Ramos (cell line): ENCODE measurements around the gene GREM2.

ENCODE experiments used
- in situ Hi-C: fragments of 300-500 bp; cut with MboI; formaldehyde crosslinking; loops from one replicate; pipeline ENCODE4 v1.14.3; 2022; ENCODE audit warnings: low sequenced_read_pairs; ENCODE audit not compliant: unreplicated experiment

Gene GREM2

GRCh38 chr1:240611619-240612480 lies at the start of gene GREM2:
GREM2 (minus strand) TSS chr1:240612155; CDS start chr1:240493475, 118,680 bp downstream.
- in situ Hi-C loops, result no loop called here

- in situ Hi-C loops, result no loop called here
Measured at GRCh38 chr1:240658312-240658960, 46.5 kb upstream of the GREM2 start.

- in situ Hi-C loops, result no loop called here
Measured at GRCh38 chr1:240656531-240656930, 44.6 kb upstream of the GREM2 start.

GRCh38 chr1:240652961-240653409 lies 41.0 kb upstream of the GREM2 start:
- in situ Hi-C loops, result no loop called here

- in situ Hi-C loops, result no loop called here
Measured at GRCh38 chr1:240652549-240652948, 40.6 kb upstream of the GREM2 start.

GRCh38 chr1:240650877-240651276 lies 38.9 kb upstream of the GREM2 start:
- in situ Hi-C loops, result no loop called here

GRCh38 chr1:240649733-240650721 lies 38.1 kb upstream of the GREM2 start:
- in situ Hi-C loops, result no loop called here

- in situ Hi-C loops, result no loop called here
Measured at GRCh38 chr1:240646571-240647240, 34.8 kb upstream of the GREM2 start.

GRCh38 chr1:240644732-240645131 lies 32.8 kb upstream of the GREM2 start:
- in situ Hi-C loops, result no loop called here

GRCh38 chr1:240635466-240636256 lies 23.7 kb upstream of the GREM2 start:
- in situ Hi-C loops, result no loop called here

- in situ Hi-C loops, result no loop called here
Measured at GRCh38 chr1:240630409-240630808, 18.5 kb upstream of the GREM2 start.

GRCh38 chr1:240621249-240621648 lies 9.3 kb upstream of the GREM2 start:
- in situ Hi-C loops, result no loop called here

- in situ Hi-C loops, result no loop called here
Measured at GRCh38 chr1:240619906-240620621, 8.1 kb upstream of the GREM2 start.

- in situ Hi-C loops, result no loop called here
Measured at GRCh38 chr1:240619357-240619756, 7.4 kb upstream of the GREM2 start.

- in situ Hi-C loops, result no loop called here
Measured at GRCh38 chr1:240618946-240619345, 7.0 kb upstream of the GREM2 start.

GRCh38 chr1:240616018-240616417 lies 4.1 kb upstream of the GREM2 start:
- in situ Hi-C loops, result no loop called here

- in situ Hi-C loops, result no loop called here
Measured at GRCh38 chr1:240613356-240614142, 1.6 kb upstream of the GREM2 start.

GRCh38 chr1:240612811-240613210 lies 856 bp upstream of the GREM2 start:
- in situ Hi-C loops, result no loop called here
